HEK293 (cell line): ENCODE results near the gene CAB39.
A peak's percentile ranks its signal among the peaks of the same experiment; 100 is the strongest.

Experiments
- CTCF ChIA-PET: fragments of 350-600 bp; formaldehyde crosslinking; extraction: SDS; loops from one replicate; lab custom pipeline; 2021; ENCODE audit warnings: antibody characterized with exemption; lab: Yijun Ruan, JAX
- POLR2A ChIA-PET: fragments of 300-600 bp; formaldehyde crosslinking; extraction: SDS; loops from one replicate; lab custom pipeline; 2020; ENCODE audit warnings: antibody characterized with exemption, inconsistent platforms; lab: Yijun Ruan, JAX
- H3K27ac ChIP-seq: fragments of 200-500 bp; sonication (Bioruptor generic); 2 replicates; pipeline ENCODE4 v1.5.1; 2014; ENCODE audit warnings: low read depth, low read length, control low read depth, inconsistent platforms; ENCODE audit errors: extremely low read depth
- H3K36me3 ChIP-seq, 2 experiments: fragments of 200-500 bp in 1 of 2; sonication (Bioruptor generic) in 1 of 2; 1 replicate in 1 of 2; 2 replicates in 1 of 2; pipeline ENCODE4 v1.5.1; 2014 to 2017; ENCODE audit warnings: inconsistent platforms in 2 of 2, low read length in 2 of 2; ENCODE audit not compliant: control insufficient read depth in 2 of 2, insufficient read depth in 1 of 2
- H3K4me1 ChIP-seq: fragments of 200-500 bp; sonication (Bioruptor generic); 2 replicates; pipeline ENCODE4 v1.5.1; 2014; ENCODE audit warnings: mild to moderate bottlenecking, low read length, inconsistent platforms; ENCODE audit not compliant: control insufficient read depth, insufficient read depth
- H3K4me3 ChIP-seq: 2 replicates; pipeline ENCODE4 v1.5.1; 2011; ENCODE audit warnings: low read depth, mild to moderate bottlenecking, control low read depth, low read length, moderate library complexity
- H3K9me3 ChIP-seq: fragments of 200-500 bp; sonication (Bioruptor generic); 2 replicates; pipeline ENCODE4 v1.5.1; 2014; ENCODE audit warnings: low read depth, low read length, inconsistent platforms; ENCODE audit not compliant: control insufficient read depth, insufficient read depth
- HOXD13 ChIP-seq: sonication (generic); formaldehyde crosslinking; IDR thresholded peaks from 2 replicates; pipeline ENCODE4 v1.8.0; 2022; ENCODE audit warnings: missing genetic modification reagents, borderline replicate concordance
- IKZF3 ChIP-seq: fragments of 450-650 bp; IDR thresholded peaks from 2 replicates; pipeline ENCODE4 v1.5.0; 2018; ENCODE audit warnings: missing biosample characterization, mild to moderate bottlenecking, missing genetic modification characterization, moderate library complexity
- KLF10 ChIP-seq: fragments of 450-650 bp; IDR thresholded peaks from 2 replicates; pipeline ENCODE4 v1.5.1; 2018; ENCODE audit warnings: missing biosample characterization, mild to moderate bottlenecking, missing genetic modification characterization
- KLF7 ChIP-seq: fragments of 450-650 bp; formaldehyde crosslinking; IDR thresholded peaks from 2 replicates; pipeline ENCODE4 v1.5.1; 2016; ENCODE audit warnings: missing biosample characterization, missing genetic modification characterization, borderline replicate concordance
- REPIN1 ChIP-seq: fragments of 450-650 bp; formaldehyde crosslinking; IDR thresholded peaks from 2 replicates; pipeline ENCODE4 v1.5.1; 2017; ENCODE audit warnings: missing biosample characterization, missing genetic modification characterization, low read depth
- TCF7L2 ChIP-seq: IDR thresholded peaks from 2 replicates; pipeline ENCODE4 v1.6.1; 2011; ENCODE audit warnings: low read depth, mild to moderate bottlenecking, inconsistent platforms, low read length, moderate library complexity, borderline replicate concordance
- ZBTB20 ChIP-seq: fragments of 450-650 bp; formaldehyde crosslinking; IDR thresholded peaks from 2 replicates; pipeline ENCODE4 v1.5.1; 2016; ENCODE audit warnings: missing biosample characterization, missing genetic modification characterization
- ZBTB21 ChIP-seq: fragments of 450-650 bp; formaldehyde crosslinking; IDR thresholded peaks from 2 replicates; pipeline ENCODE4 v1.5.1; 2017; ENCODE audit warnings: missing biosample characterization, missing genetic modification characterization
- ZBTB48 ChIP-seq: fragments of 450-650 bp; formaldehyde crosslinking; IDR thresholded peaks from 2 replicates; pipeline ENCODE4 v1.5.1; 2016; ENCODE audit warnings: missing biosample characterization, missing genetic modification characterization
- ZFP37 ChIP-seq: fragments of 450-650 bp; formaldehyde crosslinking; IDR thresholded peaks from 2 replicates; pipeline ENCODE4 v1.5.1; 2016; ENCODE audit warnings: missing biosample characterization, missing genetic modification characterization
- ZFP41 ChIP-seq: fragments of 450-650 bp; formaldehyde crosslinking; IDR thresholded peaks from 2 replicates; pipeline ENCODE4 v1.5.1; 2016; ENCODE audit warnings: missing biosample characterization, missing genetic modification characterization, borderline replicate concordance
- ZNF10 ChIP-seq: fragments of 450-650 bp; formaldehyde crosslinking; IDR thresholded peaks from 2 replicates; pipeline ENCODE4 v1.5.1; 2017; ENCODE audit warnings: missing biosample characterization, missing genetic modification characterization
- ZNF121 ChIP-seq: fragments of 450-650 bp; formaldehyde crosslinking; IDR thresholded peaks from 2 replicates; pipeline ENCODE4 v1.5.1; 2016; ENCODE audit warnings: missing biosample characterization, missing genetic modification characterization
- ZNF146 ChIP-seq: fragments of 450-650 bp; formaldehyde crosslinking; IDR thresholded peaks from 2 replicates; pipeline ENCODE4 v1.5.1; 2016; ENCODE audit warnings: missing biosample characterization, missing genetic modification characterization
- ZNF155 ChIP-seq: fragments of 450-650 bp; formaldehyde crosslinking; IDR thresholded peaks from 2 replicates; pipeline ENCODE4 v1.5.1; 2016; ENCODE audit warnings: missing biosample characterization, missing genetic modification characterization
- ZNF248 ChIP-seq: fragments of 450-650 bp; formaldehyde crosslinking; IDR thresholded peaks from 2 replicates; pipeline ENCODE4 v1.5.1; 2017; ENCODE audit warnings: missing biosample characterization, missing genetic modification characterization
- ZNF302 ChIP-seq: fragments of 450-650 bp; formaldehyde crosslinking; IDR thresholded peaks from 2 replicates; pipeline ENCODE4 v1.5.1; 2016; ENCODE audit warnings: missing biosample characterization, missing genetic modification characterization, low read depth
- ZNF335 ChIP-seq: fragments of 450-650 bp; formaldehyde crosslinking; conservative IDR thresholded peaks from 2 replicates; pipeline ENCODE4 v1.5.1; 2016; ENCODE audit warnings: missing biosample characterization, missing genetic modification characterization
- ZNF404 ChIP-seq: fragments of 450-650 bp; formaldehyde crosslinking; IDR thresholded peaks from 2 replicates; pipeline ENCODE4 v1.5.1; 2017; ENCODE audit warnings: missing biosample characterization, missing genetic modification characterization
- ZNF473 ChIP-seq: fragments of 450-650 bp; formaldehyde crosslinking; IDR thresholded peaks from 2 replicates; pipeline ENCODE4 v1.5.1; 2017; ENCODE audit warnings: missing biosample characterization, missing genetic modification characterization
- ZNF501 ChIP-seq: fragments of 450-650 bp; formaldehyde crosslinking; IDR thresholded peaks from 2 replicates; pipeline ENCODE4 v1.5.1; 2016; ENCODE audit warnings: missing biosample characterization, missing genetic modification characterization
- ZNF514 ChIP-seq: fragments of 450-650 bp; formaldehyde crosslinking; IDR thresholded peaks from 2 replicates; pipeline ENCODE4 v1.5.1; 2016; ENCODE audit warnings: missing biosample characterization, missing genetic modification characterization
- ZNF664 ChIP-seq: fragments of 450-650 bp; formaldehyde crosslinking; IDR thresholded peaks from 2 replicates; pipeline ENCODE4 v1.5.1; 2016; ENCODE audit warnings: missing biosample characterization, missing genetic modification characterization
- ZNF768 ChIP-seq: fragments of 450-650 bp; formaldehyde crosslinking; IDR thresholded peaks from 2 replicates; pipeline ENCODE4 v1.5.1; 2018; ENCODE audit warnings: missing biosample characterization, mild to moderate bottlenecking, missing genetic modification characterization
- ZNF777 ChIP-seq: fragments of 450-650 bp; formaldehyde crosslinking; IDR thresholded peaks from 2 replicates; pipeline ENCODE4 v1.5.1; 2017; ENCODE audit warnings: missing biosample characterization, missing genetic modification characterization, borderline replicate concordance
- TF ChIP-seq, protein P1 (sequence below): fragments of 450-650 bp; formaldehyde crosslinking; IDR thresholded peaks from 2 replicates; pipeline ENCODE4 v1.5.1; 2016; ENCODE audit warnings: missing biosample characterization, missing genetic modification characterization
- TF ChIP-seq, protein P2 (sequence below): fragments of 450-650 bp; formaldehyde crosslinking; IDR thresholded peaks from 2 replicates; pipeline ENCODE4 v1.5.1; 2016; ENCODE audit warnings: missing biosample characterization, missing genetic modification characterization
- TF ChIP-seq, protein P3 (sequence below): fragments of 450-650 bp; formaldehyde crosslinking; IDR thresholded peaks from 2 replicates; pipeline ENCODE4 v1.5.1; 2016; ENCODE audit warnings: missing biosample characterization, missing genetic modification characterization
- TF ChIP-seq, protein P4 (sequence below): fragments of 450-650 bp; formaldehyde crosslinking; IDR thresholded peaks from 2 replicates; pipeline ENCODE4 v1.5.1; 2016; ENCODE audit warnings: missing biosample characterization, missing genetic modification characterization, low read depth

Gene CAB39

DNA sequence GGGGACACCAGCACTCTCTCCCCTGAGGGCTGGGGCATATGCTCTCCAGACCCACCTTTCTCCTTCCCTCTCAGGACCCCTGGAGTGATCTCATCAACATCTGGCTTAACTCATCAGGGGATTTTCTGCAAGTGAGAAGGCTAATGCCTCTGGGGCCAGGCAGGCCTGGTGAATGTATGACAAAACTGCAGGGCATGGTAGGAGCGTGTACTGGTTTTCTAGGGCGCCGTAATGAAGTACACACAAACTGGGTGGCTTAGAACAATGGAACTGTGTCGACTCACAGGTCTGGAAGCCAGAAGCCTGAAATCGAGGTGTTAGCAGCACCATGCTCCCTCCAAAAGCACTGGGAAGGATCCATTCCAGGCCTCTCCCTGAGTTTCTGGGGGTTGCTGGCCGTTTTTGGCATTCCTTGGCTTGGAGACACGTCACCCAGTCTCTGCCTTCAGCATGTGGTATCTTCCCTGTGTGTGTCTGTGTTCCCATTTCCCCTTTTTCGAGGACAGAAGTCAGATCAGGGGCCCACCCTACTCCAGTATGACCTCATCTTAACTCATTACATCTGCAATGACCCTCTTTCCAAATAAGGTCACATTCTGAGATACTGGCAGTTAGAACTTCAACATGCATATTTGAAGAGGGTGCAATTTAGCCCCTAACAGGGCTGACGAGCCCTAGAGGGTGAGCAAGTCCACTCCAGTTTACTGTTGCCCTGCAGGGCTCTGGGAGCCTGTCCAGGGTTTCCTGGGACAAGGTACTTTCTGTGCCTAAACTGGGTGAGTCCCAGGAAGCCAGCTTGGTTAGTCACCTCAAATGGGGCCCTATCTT lies 45.5 kb upstream of the CAB39 start:
- Histone ChIP-seq H3K36me3 (no peaks in the 10 kb centered on the region), H3K9me3 (no peaks in the 10 kb centered on the region), H3K4me3 (no peak overlapping the region), H3K27ac (no peak overlapping the region), H3K4me1 (no peaks in the 10 kb centered on the region)
- CTCF ChIA-PET = no interaction called here
- POLR2A ChIA-PET = no interaction called here
- TF ChIP-seq ZNF10 = no peak
- TF ChIP-seq ZNF664 (tag by site-specific recombination) = no peak
- no peak for TF ChIP-seq ZFP41 (tag by site-specific recombination)
- TF ChIP-seq ZNF473 = no peak
- no peak for TF ChIP-seq ZNF501
- TF ChIP-seq ZNF302 = no peak
- TF ChIP-seq ZNF404 (tag by site-specific recombination) = no peak
- no peak for TF ChIP-seq HOXD13 (CRISPR knock-in tag)
- TF ChIP-seq REPIN1 (tag by site-specific recombination) = no peak
- no peak for TF ChIP-seq ZNF768 (tag by site-specific recombination)
- TF ChIP-seq KLF10 = no peak
- no peak for TF ChIP-seq TCF7L2
- no peak for TF ChIP-seq ZNF777
- TF ChIP-seq KLF7 = no peak
- TF ChIP-seq, protein P1, sequence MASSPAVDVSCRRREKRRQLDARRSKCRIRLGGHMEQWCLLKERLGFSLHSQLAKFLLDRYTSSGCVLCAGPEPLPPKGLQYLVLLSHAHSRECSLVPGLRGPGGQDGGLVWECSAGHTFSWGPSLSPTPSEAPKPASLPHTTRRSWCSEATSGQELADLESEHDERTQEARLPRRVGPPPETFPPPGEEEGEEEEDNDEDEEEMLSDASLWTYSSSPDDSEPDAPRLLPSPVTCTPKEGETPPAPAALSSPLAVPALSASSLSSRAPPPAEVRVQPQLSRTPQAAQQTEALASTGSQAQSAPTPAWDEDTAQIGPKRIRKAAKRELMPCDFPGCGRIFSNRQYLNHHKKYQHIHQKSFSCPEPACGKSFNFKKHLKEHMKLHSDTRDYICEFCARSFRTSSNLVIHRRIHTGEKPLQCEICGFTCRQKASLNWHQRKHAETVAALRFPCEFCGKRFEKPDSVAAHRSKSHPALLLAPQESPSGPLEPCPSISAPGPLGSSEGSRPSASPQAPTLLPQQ = peak; percentile 98
- TF ChIP-seq ZNF146 (tag by site-specific recombination) = no peak
- TF ChIP-seq IKZF3 (tag by site-specific recombination) = no peak
- TF ChIP-seq, protein P2, sequence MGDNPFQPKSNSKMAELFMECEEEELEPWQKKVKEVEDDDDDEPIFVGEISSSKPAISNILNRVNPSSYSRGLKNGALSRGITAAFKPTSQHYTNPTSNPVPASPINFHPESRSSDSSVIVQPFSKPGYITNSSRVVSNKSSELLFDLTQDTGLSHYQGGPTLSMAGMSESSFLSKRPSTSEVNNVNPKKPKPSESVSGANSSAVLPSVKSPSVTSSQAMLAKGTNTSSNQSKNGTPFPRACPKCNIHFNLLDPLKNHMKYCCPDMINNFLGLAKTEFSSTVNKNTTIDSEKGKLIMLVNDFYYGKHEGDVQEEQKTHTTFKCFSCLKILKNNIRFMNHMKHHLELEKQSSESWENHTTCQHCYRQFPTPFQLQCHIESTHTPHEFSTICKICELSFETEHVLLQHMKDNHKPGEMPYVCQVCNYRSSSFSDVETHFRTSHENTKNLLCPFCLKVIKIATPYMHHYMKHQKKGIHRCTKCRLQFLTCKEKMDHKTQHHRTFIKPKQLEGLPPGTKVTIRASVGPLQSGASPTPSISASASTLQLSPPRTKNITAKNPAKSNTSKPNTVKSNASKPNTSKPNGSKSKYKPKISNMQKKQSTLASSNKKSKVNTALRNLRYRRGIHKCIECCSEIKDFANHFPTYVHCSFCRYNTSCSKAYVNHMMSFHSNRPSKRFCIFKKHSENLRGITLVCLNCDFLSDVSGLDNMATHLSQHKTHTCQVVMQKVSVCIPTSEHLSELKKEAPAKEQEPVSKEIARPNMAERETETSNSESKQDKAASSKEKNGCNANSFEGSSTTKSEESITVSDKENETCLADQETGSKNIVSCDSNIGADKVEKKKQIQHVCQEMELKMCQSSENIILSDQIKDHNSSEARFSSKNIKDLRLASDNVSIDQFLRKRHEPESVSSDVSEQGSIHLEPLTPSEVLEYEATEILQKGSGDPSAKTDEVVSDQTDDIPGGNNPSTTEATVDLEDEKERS (tag by site-specific recombination) = no peak
- TF ChIP-seq, protein P3, sequence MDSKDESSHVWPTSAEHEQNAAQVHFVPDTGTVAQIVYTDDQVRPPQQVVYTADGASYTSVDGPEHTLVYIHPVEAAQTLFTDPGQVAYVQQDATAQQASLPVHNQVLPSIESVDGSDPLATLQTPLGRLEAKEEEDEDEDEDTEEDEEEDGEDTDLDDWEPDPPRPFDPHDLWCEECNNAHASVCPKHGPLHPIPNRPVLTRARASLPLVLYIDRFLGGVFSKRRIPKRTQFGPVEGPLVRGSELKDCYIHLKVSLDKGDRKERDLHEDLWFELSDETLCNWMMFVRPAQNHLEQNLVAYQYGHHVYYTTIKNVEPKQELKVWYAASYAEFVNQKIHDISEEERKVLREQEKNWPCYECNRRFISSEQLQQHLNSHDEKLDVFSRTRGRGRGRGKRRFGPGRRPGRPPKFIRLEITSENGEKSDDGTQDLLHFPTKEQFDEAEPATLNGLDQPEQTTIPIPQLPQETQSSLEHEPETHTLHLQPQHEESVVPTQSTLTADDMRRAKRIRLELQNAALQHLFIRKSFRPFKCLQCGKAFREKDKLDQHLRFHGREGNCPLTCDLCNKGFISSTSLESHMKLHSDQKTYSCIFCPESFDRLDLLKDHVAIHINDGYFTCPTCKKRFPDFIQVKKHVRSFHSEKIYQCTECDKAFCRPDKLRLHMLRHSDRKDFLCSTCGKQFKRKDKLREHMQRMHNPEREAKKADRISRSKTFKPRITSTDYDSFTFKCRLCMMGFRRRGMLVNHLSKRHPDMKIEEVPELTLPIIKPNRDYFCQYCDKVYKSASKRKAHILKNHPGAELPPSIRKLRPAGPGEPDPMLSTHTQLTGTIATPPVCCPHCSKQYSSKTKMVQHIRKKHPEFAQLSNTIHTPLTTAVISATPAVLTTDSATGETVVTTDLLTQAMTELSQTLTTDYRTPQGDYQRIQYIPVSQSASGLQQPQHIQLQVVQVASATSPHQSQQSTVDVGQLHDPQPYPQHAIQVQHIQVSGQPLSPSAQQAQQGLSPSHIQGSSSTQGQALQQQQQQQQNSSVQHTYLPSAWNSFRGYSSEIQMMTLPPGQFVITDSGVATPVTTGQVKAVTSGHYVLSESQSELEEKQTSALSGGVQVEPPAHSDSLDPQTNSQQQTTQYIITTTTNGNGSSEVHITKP = peak; percentile 78
- TF ChIP-seq ZNF155 (tag by site-specific recombination) = no peak
- peak; percentile 72 for TF ChIP-seq ZBTB48 (tag by site-specific recombination)
- 0 out of 2 replicates have a peak, but pooled peaks have one; percentile 28 for TF ChIP-seq ZNF335 (tag by site-specific recombination)
- no peak for TF ChIP-seq ZNF514 (tag by site-specific recombination)
- TF ChIP-seq ZNF248 = no peak
- peak; percentile 80 for TF ChIP-seq ZBTB21
- TF ChIP-seq, protein P4, sequence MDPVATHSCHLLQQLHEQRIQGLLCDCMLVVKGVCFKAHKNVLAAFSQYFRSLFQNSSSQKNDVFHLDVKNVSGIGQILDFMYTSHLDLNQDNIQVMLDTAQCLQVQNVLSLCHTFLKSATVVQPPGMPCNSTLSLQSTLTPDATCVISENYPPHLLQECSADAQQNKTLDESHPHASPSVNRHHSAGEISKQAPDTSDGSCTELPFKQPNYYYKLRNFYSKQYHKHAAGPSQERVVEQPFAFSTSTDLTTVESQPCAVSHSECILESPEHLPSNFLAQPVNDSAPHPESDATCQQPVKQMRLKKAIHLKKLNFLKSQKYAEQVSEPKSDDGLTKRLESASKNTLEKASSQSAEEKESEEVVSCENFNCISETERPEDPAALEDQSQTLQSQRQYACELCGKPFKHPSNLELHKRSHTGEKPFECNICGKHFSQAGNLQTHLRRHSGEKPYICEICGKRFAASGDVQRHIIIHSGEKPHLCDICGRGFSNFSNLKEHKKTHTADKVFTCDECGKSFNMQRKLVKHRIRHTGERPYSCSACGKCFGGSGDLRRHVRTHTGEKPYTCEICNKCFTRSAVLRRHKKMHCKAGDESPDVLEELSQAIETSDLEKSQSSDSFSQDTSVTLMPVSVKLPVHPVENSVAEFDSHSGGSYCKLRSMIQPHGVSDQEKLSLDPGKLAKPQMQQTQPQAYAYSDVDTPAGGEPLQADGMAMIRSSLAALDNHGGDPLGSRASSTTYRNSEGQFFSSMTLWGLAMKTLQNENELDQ (tag by site-specific recombination) = no peak
- no peak for TF ChIP-seq ZNF121
- peak; percentile 22; the same call in 1 of the 2 replicates for TF ChIP-seq ZBTB20
- no peak for TF ChIP-seq ZFP37 (tag by site-specific recombination)
